ENCODE results near the gene DDX6.

DDX6 gene

GRCh38 chr11:118820412-118821357 lies 29.7 kb upstream of the DDX6 start:
- H3K4me3 ChIP-seq (ENCODE audit: low read depth, low read length): peak overlapping the region; percentile 19
- TF ChIP-seq, protein P1, sequence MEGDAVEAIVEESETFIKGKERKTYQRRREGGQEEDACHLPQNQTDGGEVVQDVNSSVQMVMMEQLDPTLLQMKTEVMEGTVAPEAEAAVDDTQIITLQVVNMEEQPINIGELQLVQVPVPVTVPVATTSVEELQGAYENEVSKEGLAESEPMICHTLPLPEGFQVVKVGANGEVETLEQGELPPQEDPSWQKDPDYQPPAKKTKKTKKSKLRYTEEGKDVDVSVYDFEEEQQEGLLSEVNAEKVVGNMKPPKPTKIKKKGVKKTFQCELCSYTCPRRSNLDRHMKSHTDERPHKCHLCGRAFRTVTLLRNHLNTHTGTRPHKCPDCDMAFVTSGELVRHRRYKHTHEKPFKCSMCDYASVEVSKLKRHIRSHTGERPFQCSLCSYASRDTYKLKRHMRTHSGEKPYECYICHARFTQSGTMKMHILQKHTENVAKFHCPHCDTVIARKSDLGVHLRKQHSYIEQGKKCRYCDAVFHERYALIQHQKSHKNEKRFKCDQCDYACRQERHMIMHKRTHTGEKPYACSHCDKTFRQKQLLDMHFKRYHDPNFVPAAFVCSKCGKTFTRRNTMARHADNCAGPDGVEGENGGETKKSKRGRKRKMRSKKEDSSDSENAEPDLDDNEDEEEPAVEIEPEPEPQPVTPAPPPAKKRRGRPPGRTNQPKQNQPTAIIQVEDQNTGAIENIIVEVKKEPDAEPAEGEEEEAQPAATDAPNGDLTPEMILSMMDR (IDR thresholded peaks at IDR 0.05; ENCODE audit: borderline replicate concordance, insufficient read depth, low read depth, low read length): no peak

- H3K4me3 ChIP-seq (ENCODE audit: low read depth, low read length): peak overlapping the region; percentile 19
These were observed 29.0 kb upstream of the DDX6 start for GRCh38 chr11:118820025-118820379.

- TF ChIP-seq, protein P1 (IDR thresholded peaks at IDR 0.05; ENCODE audit: borderline replicate concordance, insufficient read depth, low read depth, low read length): no peak
- no peak overlapping the region for H3K4me3 ChIP-seq (ENCODE audit: low read depth, low read length)
These were observed 28.5 kb upstream of the DDX6 start for GRCh38 chr11:118819334-118820024.

DNA sequence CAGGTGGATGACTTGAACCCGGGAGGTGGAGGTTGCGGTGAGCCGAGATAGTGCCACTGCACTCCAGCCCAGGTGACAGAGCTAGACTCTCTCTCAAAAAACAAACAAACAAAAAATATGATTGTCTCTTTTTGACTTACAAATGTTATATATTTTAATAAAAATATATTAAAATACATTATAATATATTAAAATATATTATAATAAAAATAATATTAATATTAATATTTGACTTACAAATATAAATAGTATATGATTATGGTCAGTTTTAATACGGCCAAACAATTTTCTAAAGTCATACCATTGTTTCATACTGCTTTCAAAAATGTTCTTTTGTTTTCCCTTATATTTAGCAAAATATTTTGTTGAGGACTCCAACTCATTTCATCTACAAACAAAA lies 27.2 kb upstream of the DDX6 start:
- TF ChIP-seq, protein P1 (IDR thresholded peaks at IDR 0.05; ENCODE audit: borderline replicate concordance, insufficient read depth, low read depth, low read length): no peak
- H3K4me3 ChIP-seq (ENCODE audit: low read depth, low read length): no peak overlapping the region

DNA sequence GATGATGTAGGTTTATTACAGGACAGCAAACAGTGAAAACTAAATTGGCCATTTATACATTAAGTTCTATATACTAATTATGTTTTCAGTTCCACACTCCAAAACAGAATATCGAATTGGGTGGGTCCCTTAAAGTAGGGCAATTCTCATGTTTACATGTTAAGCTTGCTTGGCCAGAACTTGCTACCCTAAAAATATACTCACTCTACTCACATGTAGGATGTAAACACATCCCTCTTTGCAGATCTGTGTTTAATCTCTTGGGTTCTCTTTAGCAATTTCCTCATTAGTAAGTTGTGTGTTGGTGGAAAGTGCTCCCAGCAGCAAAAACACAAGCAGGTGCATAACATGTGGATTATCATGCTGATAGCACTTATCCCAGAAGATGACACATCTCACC lies 22.6 kb upstream of the DDX6 start:
- no peak overlapping the region for H3K4me3 ChIP-seq (ENCODE audit: low read depth, low read length)
- TF ChIP-seq, protein P1 (IDR thresholded peaks at IDR 0.05; ENCODE audit: borderline replicate concordance, insufficient read depth, low read depth, low read length): no peak

DNA sequence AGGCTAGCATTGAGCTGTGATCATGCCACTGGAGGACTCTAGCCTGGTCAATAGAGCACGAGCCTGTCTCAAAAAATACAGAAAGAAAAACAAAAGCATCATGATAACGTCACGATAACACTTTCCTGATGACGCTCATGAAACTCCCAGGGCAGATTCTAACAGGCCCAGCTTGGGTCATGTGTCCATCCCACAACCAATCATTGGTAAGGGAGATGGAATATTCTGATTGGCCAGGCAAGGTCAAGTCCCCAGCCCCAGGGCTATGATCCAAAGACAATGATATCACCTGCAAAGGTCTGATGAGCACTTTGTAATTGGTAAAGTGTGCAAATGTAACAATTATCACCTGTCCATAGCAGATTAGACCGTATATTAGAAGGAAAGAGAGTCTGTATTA lies 21.5 kb upstream of the DDX6 start:
- TF ChIP-seq, protein P1 (IDR thresholded peaks at IDR 0.05; ENCODE audit: borderline replicate concordance, insufficient read depth, low read depth, low read length): no peak
- no peak overlapping the region for H3K4me3 ChIP-seq (ENCODE audit: low read depth, low read length)

GRCh38 chr11:118807800-118808778 lies 17.1 kb upstream of the DDX6 start:
- no peak overlapping the region for H3K4me3 ChIP-seq (ENCODE audit: low read depth, low read length)

More at GRCh38 chr11:118807800-118808778, 17.1 kb upstream of the DDX6 start:
- TF ChIP-seq, protein P1 (IDR thresholded peaks at IDR 0.05; ENCODE audit: borderline replicate concordance, insufficient read depth, low read depth, low read length): no peak
